Activated CD4-positive, CD25-positive, alpha-beta regulatory T cell treated with anti-CD3 and anti-CD28 coated beads, Interleukin-2, amount 50 U/mL, for 16 hours (primary cell): Measurements from ENCODE around the gene MALSU1.
"Not testable (repeated sequence)": the region's sequence is repeated elsewhere in the genome, so short reads cannot be mapped to it uniquely, and the experiment has no call there.

ENCODE experiments used
- DNase-seq: peaks from one replicate; pipeline ENCODE4 v3.0.0-alpha.2; 2020; ENCODE audit warnings: low read depth, low spot score

The MALSU1 gene

DNA sequence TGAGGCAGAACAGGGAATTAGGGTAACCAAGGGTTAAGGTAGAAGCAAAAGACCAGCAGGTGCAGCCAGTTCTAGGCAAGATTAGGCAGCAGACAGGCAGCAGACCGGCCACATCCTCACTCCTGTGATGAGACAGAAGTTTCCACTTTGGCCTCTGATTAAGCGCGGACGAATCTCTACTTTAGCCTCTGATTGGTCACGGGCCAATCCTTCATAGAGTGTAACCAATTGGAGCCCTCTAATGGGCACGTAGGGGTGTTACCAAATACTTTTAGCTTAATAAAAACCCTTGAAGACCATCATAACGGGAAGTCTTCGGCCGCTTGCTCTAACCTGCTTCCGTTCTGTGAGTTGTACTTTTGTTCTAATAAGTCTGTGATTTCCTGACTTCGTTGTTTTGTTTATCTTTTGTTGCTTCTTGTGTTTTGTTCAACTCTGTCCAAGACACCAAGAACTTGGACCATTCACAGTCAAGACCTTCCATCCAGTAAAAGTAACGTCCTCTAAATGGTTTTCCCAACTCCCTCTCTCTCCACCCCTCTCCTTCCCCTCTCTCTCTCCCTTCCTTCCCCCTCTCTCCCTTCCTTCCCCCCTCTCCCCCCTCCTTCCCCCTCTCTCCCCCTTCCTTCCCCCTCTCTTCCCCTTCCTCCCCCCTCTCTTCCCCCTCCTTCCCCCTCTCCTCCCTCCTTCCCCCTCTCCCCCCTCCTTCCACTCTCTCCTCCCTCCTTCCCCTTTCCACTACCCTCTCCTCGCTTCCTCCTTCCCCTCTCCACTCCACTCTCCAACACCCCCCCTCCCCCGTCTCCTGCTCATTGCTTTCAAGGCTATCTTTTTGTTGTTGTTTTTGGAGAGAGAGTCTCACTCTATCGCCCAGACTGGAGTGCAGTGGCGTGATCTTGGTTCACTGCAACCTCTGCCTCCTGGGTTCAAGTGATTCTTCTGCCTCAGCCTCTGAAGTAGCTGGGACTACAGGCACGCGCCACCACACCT, 13.2 kb upstream of the MALSU1 start:
- DNase-seq = no peak

- DNase-seq = no peak
These were observed 11.5 kb upstream of the MALSU1 start for GRCh38 chr7:23287612-23288011.

DNA sequence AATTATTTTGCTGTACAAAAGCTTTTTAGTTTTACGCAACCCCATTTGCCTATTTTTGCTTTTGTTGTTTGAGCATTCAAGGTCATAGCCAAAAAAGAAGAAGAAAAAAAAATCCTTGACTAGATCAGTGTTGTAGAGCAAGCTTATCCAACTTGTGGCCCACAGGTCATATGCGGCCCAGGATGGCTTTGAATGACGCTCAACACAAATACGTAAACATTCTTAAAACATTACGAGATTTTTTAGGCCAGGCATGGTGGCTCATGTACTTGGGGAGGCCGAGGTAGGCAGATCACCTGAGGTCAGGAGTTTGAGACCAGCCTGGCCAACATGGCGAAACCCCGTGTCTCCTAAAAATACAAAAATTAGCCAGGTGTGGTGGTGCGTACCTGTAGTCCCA, 8.1 kb upstream of the MALSU1 start:
- no peak for DNase-seq

DNA sequence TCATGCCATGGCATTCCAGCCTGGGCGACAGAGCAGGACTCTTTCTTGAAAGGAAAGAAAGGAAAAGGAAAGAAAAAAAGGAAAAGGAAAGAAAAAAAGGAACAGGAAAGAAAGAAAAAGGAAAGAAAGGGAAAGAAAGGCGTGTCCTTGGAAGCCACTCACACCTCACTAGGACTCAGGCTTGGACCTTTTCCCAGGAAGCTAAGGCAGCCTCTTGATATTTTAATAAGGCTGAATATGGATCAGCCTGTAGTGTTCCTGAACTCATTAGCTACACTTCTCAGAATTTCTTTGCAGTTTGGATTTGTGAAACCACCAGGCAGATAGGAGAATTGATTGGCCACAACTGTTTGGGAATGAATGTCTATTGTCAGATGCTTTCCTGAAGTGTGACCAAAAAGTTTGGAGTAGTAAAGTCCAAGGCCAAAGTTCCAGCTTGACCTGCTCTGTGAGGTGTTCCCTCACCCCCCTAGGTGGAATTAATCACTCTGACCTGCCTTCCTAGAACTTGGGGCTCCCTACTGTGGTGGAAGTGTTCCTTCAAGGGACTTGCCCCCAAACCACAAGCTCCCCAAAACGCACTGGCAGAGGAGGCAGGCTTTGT, 7.1 kb upstream of the MALSU1 start:
- DNase-seq = no peak

GRCh38 chr7:23292623-23293022, 6.5 kb upstream of the MALSU1 start:
- DNase-seq = no peak

GRCh38 chr7:23293500-23294073, 5.6 kb upstream of the MALSU1 start:
- no peak for DNase-seq

DNA sequence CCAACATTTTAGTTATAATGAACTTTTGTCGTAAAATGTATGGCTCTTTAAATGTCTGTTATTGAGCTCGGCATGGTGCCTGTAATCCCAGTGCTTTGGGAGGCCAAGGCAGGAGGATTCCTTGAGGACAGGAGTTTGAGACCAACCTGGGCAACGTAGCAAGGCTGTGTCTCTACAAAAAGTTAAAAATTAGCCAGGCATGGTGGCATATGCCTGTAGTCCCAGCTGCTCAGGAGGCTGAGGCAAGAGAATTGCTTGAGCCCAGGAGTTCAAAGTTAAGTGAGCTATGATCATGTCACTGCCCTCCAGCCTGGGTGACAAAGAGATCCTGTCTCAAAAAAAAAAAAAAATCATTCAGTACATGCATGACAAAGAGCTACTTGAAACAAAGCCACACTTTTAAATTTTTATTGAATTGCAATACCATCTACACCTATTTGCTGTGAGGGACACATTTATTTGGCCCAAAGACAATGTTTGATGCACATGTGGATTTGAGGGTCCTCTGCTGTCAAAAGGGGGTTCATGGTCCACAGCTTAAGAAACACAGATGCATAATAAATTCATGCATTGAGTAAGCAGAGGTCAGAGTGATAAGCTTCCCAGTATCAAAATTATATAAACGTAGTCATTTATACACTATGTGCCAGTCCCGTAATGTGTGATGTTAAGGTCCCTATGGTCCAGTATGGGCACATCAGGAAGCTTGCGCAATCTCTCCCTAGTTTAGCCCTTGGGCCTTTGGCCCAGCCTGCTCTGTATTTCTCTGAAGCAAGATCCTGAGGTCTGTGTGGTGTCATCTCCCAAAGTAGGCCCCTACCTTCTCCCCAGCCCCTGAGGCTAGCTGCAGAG, 4.4 kb upstream of the MALSU1 start:
- no peak for DNase-seq

DNA sequence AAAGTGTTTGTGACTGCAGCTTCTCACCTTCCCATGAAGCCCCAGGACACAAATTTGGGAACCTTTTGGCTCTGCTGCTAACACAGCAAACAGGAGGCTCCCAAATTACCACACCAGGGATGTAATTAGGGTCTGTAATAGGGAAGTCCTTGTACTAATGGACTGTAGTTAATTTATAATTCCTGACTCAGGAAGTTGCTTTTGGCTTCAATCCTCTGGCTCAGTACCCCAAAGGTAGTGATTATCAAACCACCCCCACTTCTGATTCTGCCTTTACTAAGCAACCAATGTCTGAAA, 3.8 kb upstream of the MALSU1 start:
- no peak for DNase-seq

- no peak for DNase-seq
These were observed 828 bp upstream of the MALSU1 start for GRCh38 chr7:23298141-23298881.

- DNase-seq = no peak
These were observed 696 bp downstream of the MALSU1 start for GRCh38 chr7:23299770-23300300.

- no peak for DNase-seq
These were observed 7.9 kb downstream of the MALSU1 start for GRCh38 chr7:23306936-23307521.

DNA sequence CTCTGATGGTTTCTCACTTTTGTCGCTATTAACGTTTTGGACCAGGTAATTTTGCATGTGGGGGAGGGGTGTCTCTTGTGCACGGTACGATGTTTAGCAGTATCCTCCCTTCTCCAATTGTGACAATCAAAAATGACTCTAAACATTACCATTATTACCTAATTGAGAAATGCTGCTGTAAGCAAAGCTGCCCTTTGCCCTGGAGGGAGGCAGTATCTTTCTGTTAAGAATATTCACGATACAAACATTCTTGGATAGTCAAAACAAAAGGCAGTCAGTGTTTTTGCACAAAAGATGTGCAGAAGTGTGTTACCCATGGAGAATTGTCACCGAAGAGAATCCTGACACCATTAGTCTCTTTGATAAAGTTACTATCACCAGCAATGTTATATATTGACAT, 9.6 kb downstream of the MALSU1 start:
- DNase-seq = no peak

DNA sequence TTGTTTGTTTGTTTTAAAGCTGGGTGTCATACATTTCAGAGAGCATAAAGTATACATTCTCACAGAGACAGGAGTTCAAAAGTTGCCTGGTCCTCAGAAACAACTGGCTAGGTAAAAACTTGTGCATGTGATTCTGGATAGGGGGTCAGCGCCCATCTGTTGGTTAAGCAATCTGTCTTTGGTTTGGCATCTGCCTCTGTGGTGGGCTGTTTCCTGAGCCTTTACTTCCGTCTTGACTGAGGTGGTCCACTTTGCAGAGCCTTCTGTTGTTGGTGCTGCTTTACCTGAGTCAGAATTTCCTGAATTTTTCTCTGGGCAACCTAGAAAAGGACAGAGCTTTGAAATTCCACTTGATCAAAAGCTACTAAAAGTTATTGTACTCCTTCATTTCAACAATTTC, 13.0 kb downstream of the MALSU1 start:
- DNase-seq = not testable (repeated sequence)

DNA sequence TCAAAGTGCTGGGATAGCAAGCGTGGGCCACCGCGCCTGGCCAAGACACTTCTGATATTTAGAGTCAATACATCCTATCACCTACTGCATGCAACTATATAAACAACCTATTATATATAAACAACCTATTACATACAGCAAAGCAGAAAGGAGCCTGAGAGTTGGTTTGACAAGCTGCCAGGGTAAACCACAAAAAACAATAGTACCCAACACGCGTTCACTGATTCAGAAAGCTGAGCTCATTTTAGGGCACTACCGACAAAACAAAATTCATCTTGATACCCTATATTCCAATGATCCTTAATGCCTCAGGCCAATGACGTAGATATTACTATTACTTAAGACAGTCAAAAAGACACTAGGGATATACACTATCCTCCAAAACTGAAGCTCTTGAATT, 16.2 kb downstream of the MALSU1 start:
- DNase-seq = no peak

DNA sequence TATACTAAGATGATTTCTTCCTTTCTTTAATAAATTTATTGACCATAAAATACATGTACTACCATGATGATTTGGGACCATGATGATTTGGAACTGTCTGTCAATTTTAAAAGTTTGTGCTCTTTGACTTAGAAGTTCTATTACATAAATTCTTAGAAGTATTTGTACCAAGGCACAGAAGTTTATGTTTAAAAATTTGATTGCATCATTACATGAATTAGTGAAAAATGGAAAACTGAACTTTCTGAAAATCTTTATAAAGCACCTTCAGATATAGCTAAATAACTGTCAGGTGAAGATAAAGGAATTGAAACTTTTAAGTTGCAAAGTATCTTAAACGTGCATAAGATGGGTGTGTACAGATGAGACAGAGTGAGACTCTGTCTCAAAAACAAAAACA, 32.0 kb downstream of the MALSU1 start:
- no peak for DNase-seq

GRCh38 chr7:23332193-23332592, 33.1 kb downstream of the MALSU1 start:
- no peak for DNase-seq

DNA sequence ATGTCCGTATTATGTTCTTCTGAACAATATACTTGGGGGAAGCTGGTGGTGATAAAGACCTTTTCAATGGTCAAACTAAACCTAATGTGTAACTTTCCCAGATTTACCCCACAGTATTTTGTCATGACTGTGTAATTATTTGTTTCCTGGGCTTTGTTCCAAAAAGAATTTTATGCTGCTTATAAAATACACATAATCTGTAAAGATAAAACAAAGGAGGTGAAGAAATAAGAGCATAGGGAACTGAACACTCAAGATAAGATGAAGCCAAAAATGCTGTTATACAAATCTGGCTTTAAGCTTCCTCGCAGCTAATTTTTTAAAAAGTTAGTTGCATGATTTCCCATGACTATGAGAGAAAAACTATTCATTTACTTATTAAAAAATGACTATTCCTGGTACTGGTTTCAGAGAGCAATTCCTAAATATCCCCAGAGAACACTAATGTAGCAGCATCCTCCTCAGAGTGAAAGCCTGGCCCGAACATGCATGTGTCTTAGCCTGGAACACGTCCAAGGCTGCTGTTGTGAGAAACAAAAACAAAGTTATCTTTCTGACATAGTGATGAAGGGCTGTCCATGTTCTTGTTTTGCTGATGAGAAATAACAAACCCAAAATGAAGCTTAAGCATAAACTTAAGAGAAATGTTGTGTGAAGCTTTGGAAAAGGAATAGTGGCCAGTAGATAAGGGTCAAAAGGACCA, 33.9 kb downstream of the MALSU1 start:
- no peak for DNase-seq

- no peak for DNase-seq
These were observed 34.6 kb downstream of the MALSU1 start for GRCh38 chr7:23333671-23334246.

- DNase-seq = no peak
These were observed 35.4 kb downstream of the MALSU1 start for GRCh38 chr7:23334482-23335056.
